ENCODE results near the gene CD274.

GRCh38 chr9:5429873-5430564 is 20.3 kb upstream of the CD274 start:
- TF ChIP-seq REST (IDR thresholded peaks at IDR 0.05; ENCODE audit: insufficient replicate concordance, low read depth) (no peak), CTCF (IDR thresholded peaks at IDR 0.05; ENCODE audit: insufficient read depth, low read length) (no peak), GABPA (IDR thresholded peaks at IDR 0.05; ENCODE audit: low read depth) (no peak), POLR2AphosphoS5 (IDR thresholded peaks at IDR 0.05; ENCODE audit: low read depth) (no peak), SPI1 (IDR thresholded peaks at IDR 0.05; ENCODE audit: borderline replicate concordance, low read depth) (no peak)

Measured in HL-60 (cell line).